Activated B cell treated with CpG ODN at 0.5 μM for 24 hours (primary cell): ENCODE data around the gene FBXW7. TPM values are rescaled to one million over a fixed set of nuclear protein-coding genes. Genes with fewer than 3 reads are reported as not detected.

Experiments used
- ATAC-seq: fragments of 200-7000 bp; cut with Tn5 transposase; one replicate; pipeline ENCODE4 v1.10.0; 2021; ENCODE audit warnings: low read depth, mild to moderate bottlenecking, moderate library complexity
- CTCF ChIA-PET: fragments of 350-600 bp; sonication (Branson Sonifier 250); formaldehyde crosslinking; loops from one replicate; lab custom pipeline; 2021; ENCODE audit warnings: antibody characterized with exemption; lab: Charles Lee
- POLR2A ChIA-PET: fragments of 350-600 bp; sonication (Branson Sonifier 250); formaldehyde crosslinking; loops from one replicate; lab custom pipeline; 2021; ENCODE audit warnings: antibody characterized with exemption; lab: Charles Lee
- DNase-seq: peaks from one replicate; pipeline ENCODE4 v3.0.0; 2022
- H3K27ac Mint-ChIP-seq: one replicate; pipeline ENCODE4 v1.8.0; 2020; ENCODE audit warnings: mixed read lengths
- H3K27me3 Mint-ChIP-seq: one replicate; pipeline ENCODE4 v1.8.0; 2021; ENCODE audit warnings: mixed read lengths
- H3K36me3 Mint-ChIP-seq: one replicate; pipeline ENCODE4 v1.8.0; 2021; ENCODE audit warnings: low read depth, mixed read lengths
- H3K4me1 Mint-ChIP-seq: one replicate; pipeline ENCODE4 v1.8.0; 2021; ENCODE audit warnings: mixed read lengths
- H3K4me3 Mint-ChIP-seq: one replicate; pipeline ENCODE4 v1.8.0; 2020; ENCODE audit warnings: mild to moderate bottlenecking, mixed read lengths
- H3K9me3 Mint-ChIP-seq: one replicate; pipeline ENCODE4 v1.8.0; 2020; ENCODE audit warnings: mixed read lengths
- intact Hi-C: fragments of 100-400 bp; cut with micrococcal nuclease; formaldehyde crosslinking; loops from one replicate; pipeline ENCODE4 v1.15.1; 2024
- total RNA-seq: library from RNA; stranded (reverse); gene quantifications from 2 replicates; pipeline ENCODE4 v1.2.3, GENCODE V29; 2022
- TF ChIP-seq, protein P1 (sequence below): fragments of 200-600 bp; IDR thresholded peaks from one replicate; pipeline ENCODE4 v1.8.0; 2022; ENCODE audit warnings: antibody characterized with exemption, mild to moderate bottlenecking

FBXW7 gene
- total RNA-seq, 1 donor from 2014 or later = 96.5 TPM

DNA sequence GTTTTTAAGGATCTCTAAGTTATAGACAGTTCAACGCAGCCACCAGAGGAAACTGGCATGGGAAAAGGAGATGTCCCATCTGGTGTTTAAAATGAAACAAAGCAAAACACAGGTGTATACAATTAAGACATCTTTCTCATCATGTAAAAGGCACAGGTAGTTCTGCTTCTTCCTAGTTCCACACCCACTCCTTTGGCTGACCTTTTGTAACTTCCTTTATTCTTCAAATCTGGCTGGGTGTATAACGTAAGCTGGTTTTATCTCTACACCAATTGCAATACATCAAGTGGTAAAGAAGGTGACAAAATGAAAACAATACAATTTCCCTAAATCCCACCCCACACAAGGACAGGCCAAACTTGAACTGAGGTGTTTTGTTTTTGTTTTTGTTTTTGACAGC, 27.3 kb upstream of the FBXW7 start:
- H3K36me3 Mint-ChIP-seq = no peaks in the 10 kb centered on the region
- ChIA-PET POLR2A (interaction anchor here (2.0 kb wide), 1 partner anchor 62 kb away, joined by 6 read pairs; no protein-coding TSS in a partner anchor), CTCF (no interaction called here)
- no peak overlapping the region for H3K27ac Mint-ChIP-seq
- TF ChIP-seq, protein P1, sequence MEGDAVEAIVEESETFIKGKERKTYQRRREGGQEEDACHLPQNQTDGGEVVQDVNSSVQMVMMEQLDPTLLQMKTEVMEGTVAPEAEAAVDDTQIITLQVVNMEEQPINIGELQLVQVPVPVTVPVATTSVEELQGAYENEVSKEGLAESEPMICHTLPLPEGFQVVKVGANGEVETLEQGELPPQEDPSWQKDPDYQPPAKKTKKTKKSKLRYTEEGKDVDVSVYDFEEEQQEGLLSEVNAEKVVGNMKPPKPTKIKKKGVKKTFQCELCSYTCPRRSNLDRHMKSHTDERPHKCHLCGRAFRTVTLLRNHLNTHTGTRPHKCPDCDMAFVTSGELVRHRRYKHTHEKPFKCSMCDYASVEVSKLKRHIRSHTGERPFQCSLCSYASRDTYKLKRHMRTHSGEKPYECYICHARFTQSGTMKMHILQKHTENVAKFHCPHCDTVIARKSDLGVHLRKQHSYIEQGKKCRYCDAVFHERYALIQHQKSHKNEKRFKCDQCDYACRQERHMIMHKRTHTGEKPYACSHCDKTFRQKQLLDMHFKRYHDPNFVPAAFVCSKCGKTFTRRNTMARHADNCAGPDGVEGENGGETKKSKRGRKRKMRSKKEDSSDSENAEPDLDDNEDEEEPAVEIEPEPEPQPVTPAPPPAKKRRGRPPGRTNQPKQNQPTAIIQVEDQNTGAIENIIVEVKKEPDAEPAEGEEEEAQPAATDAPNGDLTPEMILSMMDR = no peak
- intact Hi-C loops = no loop called here
- ATAC-seq (no peak), DNase-seq (no peak)
- H3K4me1 Mint-ChIP-seq = peaks cover 29% of the 10 kb centered on the region
- no peaks in the 10 kb centered on the region for H3K27me3 Mint-ChIP-seq
- H3K4me3 Mint-ChIP-seq = no peak overlapping the region
- H3K9me3 Mint-ChIP-seq = no peaks in the 10 kb centered on the region

GRCh38 chr4:152559641-152560040, 23.7 kb upstream of the FBXW7 start:
- ATAC-seq (peak; percentile 33), DNase-seq (no peak)
- peak overlapping the region; percentile 31 for H3K27ac Mint-ChIP-seq
- TF ChIP-seq, protein P1 = no peak
- ChIA-PET POLR2A (interaction anchor here (2.0 kb wide), 1 partner anchor 23 kb away, joined by 5 read pairs; the partner anchor contains the start of gene FBXW7), CTCF (no interaction called here)
- H3K4me1 Mint-ChIP-seq = peaks cover 47% of the 10 kb centered on the region
- H3K9me3 Mint-ChIP-seq = no peaks in the 10 kb centered on the region
- no peaks in the 10 kb centered on the region for H3K36me3 Mint-ChIP-seq
- no peak overlapping the region for H3K4me3 Mint-ChIP-seq
- intact Hi-C loops = no loop called here
- H3K27me3 Mint-ChIP-seq = no peaks in the 10 kb centered on the region

DNA sequence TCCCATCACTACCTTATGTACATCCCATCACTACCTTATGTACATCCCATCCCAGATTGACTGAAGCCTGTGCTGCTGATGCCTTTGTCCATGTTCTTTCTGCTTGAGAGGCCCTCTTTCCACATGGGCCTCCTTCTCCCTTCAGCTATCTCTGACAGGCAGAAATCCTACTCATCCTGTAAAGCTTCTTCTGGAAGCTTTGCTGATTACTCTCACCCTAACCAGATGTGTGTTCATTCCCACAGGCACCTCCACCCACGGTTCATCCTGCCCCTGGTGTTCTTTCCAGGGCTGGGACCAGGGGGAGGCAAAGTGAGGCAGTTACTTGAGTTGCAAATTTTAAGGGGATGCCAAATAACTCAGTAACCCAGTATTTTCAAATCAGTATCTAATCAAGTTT, 22.5 kb upstream of the FBXW7 start:
- ATAC-seq (no peak), DNase-seq (no peak)
- POLR2A ChIA-PET = interaction anchor here (2.0 kb wide), 1 partner anchor 22 kb away, joined by 5 read pairs; the partner anchor contains the start of gene FBXW7
- no peak overlapping the region for H3K27ac Mint-ChIP-seq
- H3K4me1 Mint-ChIP-seq = peaks cover 59% of the 10 kb centered on the region
- no peaks in the 10 kb centered on the region for H3K36me3 Mint-ChIP-seq
- no peaks in the 10 kb centered on the region for H3K9me3 Mint-ChIP-seq
- CTCF ChIA-PET = no interaction called here
- intact Hi-C loops = no loop called here
- H3K27me3 Mint-ChIP-seq = no peaks in the 10 kb centered on the region
- TF ChIP-seq, protein P1 = no peak
- no peak overlapping the region for H3K4me3 Mint-ChIP-seq

- POLR2A ChIA-PET = interaction anchor here (1.3 to 8.7 kb wide), 2 partner anchors 20 to 107 kb away, joined by 4 to 136 read pairs; partner anchors contain the start of gene FBXW7
- Mint-ChIP-seq H3K4me1 (peaks cover 67% of the 10 kb centered on the region), H3K27ac (peak overlapping the region; percentile 42), H3K4me3 (peak overlapping the region; percentile 76), H3K36me3 (no peaks in the 10 kb centered on the region), H3K27me3 (no peaks in the 10 kb centered on the region), H3K9me3 (no peaks in the 10 kb centered on the region)
- no peak for ATAC-seq
- intact Hi-C loops = no loop called here
- TF ChIP-seq, protein P1 = no peak
- CTCF ChIA-PET = no interaction called here
- no peak for DNase-seq
Measured at GRCh38 chr4:152556834-152557233, 20.9 kb upstream of the FBXW7 start.

GRCh38 chr4:152556283-152556682, 20.4 kb upstream of the FBXW7 start:
- Mint-ChIP-seq H3K27me3 (no peaks in the 10 kb centered on the region), H3K4me3 (peak overlapping the region; percentile 76), H3K36me3 (no peaks in the 10 kb centered on the region), H3K27ac (peak overlapping the region; percentile 79), H3K4me1 (peaks cover 67% of the 10 kb centered on the region), H3K9me3 (no peaks in the 10 kb centered on the region)
- TF ChIP-seq, protein P1 = no peak
- ATAC-seq (no peak), DNase-seq (no peak)
- POLR2A ChIA-PET = interaction anchor here (1.3 to 8.7 kb wide), 2 partner anchors 19 to 107 kb away, joined by 4 to 136 read pairs; partner anchors contain the start of gene FBXW7
- intact Hi-C loops = no loop called here
- CTCF ChIA-PET = interaction anchor here (0.6 kb wide), 1 partner anchor 53 kb away, joined by 5 read pairs; no protein-coding TSS in a partner anchor
